Measurements from ENCODE around the gene CHI3L1. TPM values are rescaled to one million over a fixed set of nuclear protein-coding genes. Genes with fewer than 3 reads are reported as not detected.

Gene CHI3L1
- total RNA-seq, 1 experiment from 2014 or later = not detected

- Histone ChIP-seq H3K4me3 (ENCODE audit: low read depth, low read length, poor library complexity, severe bottlenecking) (no peak overlapping the region), H3K9me3 (ENCODE audit: low read depth, low read length, poor library complexity, severe bottlenecking) (no peaks in the 10 kb centered on the region), H3K27me3 (replicated peaks; ENCODE audit: insufficient read depth, low read depth, low read length, poor library complexity) (no peaks in the 10 kb centered on the region), H3K27ac (ENCODE audit: low read depth, low read length, poor library complexity, severe bottlenecking) (no peak overlapping the region), H3K36me3 (ENCODE audit: insufficient read depth, low read length, poor library complexity, severe bottlenecking) (no peaks in the 10 kb centered on the region), H3K4me1 (ENCODE audit: insufficient read depth, low read length, poor library complexity, severe bottlenecking) (no peaks in the 10 kb centered on the region)
- intact Hi-C loops (cut with micrococcal nuclease; ENCODE audit: unreplicated experiment) = no loop called here
- DNase-seq (ENCODE audit: low spot score) = no peak
- TF ChIP-seq CTCF (conservative IDR thresholded peaks at IDR 0.05; ENCODE audit: low read depth, low read length) = no peak
- no peak for TF ChIP-seq EZH2 (IDR thresholded peaks at IDR 0.05; ENCODE audit: borderline replicate concordance, low read depth, low read length, poor library complexity, severe bottlenecking)
- ChIA-PET POLR2A (ENCODE audit: low non-redundant PET) (no interaction called here), CTCF (no interaction called here)
- no TSS peak for BruUV-seq (replicated peaks)
These were observed 4.0 kb downstream of the CHI3L1 start for GRCh38 chr1:203182387-203182953.

GRCh38 chr1:203181586-203182386 is 4.7 kb downstream of the CHI3L1 start:
- no TSS peak for BruUV-seq (replicated peaks)
- intact Hi-C loops (cut with micrococcal nuclease; ENCODE audit: unreplicated experiment) = no loop called here
- Histone ChIP-seq H3K4me3 (ENCODE audit: low read depth, low read length, poor library complexity, severe bottlenecking) (no peak overlapping the region), H3K27me3 (replicated peaks; ENCODE audit: insufficient read depth, low read depth, low read length, poor library complexity) (no peaks in the 10 kb centered on the region), H3K27ac (ENCODE audit: low read depth, low read length, poor library complexity, severe bottlenecking) (no peak overlapping the region), H3K4me1 (ENCODE audit: insufficient read depth, low read length, poor library complexity, severe bottlenecking) (no peaks in the 10 kb centered on the region), H3K36me3 (ENCODE audit: insufficient read depth, low read length, poor library complexity, severe bottlenecking) (no peaks in the 10 kb centered on the region), H3K9me3 (ENCODE audit: low read depth, low read length, poor library complexity, severe bottlenecking) (no peaks in the 10 kb centered on the region)
- ChIA-PET POLR2A (ENCODE audit: low non-redundant PET) (no interaction called here), CTCF (no interaction called here)
- TF ChIP-seq EZH2 (IDR thresholded peaks at IDR 0.05; ENCODE audit: borderline replicate concordance, low read depth, low read length, poor library complexity, severe bottlenecking) = no peak
- no peak for TF ChIP-seq CTCF (conservative IDR thresholded peaks at IDR 0.05; ENCODE audit: low read depth, low read length)
- DNase-seq (ENCODE audit: low spot score) = no peak

GRCh38 chr1:203180611-203181330 is 5.7 kb downstream of the CHI3L1 start:
- no peak overlapping the region for H3K4me3 ChIP-seq (ENCODE audit: low read depth, low read length, poor library complexity, severe bottlenecking)
- BruUV-seq (replicated peaks) = no TSS peak
- TF ChIP-seq EZH2 (IDR thresholded peaks at IDR 0.05; ENCODE audit: borderline replicate concordance, low read depth, low read length, poor library complexity, severe bottlenecking) = no peak
- no peak for TF ChIP-seq CTCF (conservative IDR thresholded peaks at IDR 0.05; ENCODE audit: low read depth, low read length)
- intact Hi-C loops (cut with micrococcal nuclease; ENCODE audit: unreplicated experiment) = no loop called here
- H3K27me3 ChIP-seq (replicated peaks; ENCODE audit: insufficient read depth, low read depth, low read length, poor library complexity) = no peaks in the 10 kb centered on the region
- CTCF ChIA-PET = no interaction called here
- H3K9me3 ChIP-seq (ENCODE audit: low read depth, low read length, poor library complexity, severe bottlenecking) = no peaks in the 10 kb centered on the region
- POLR2A ChIA-PET (ENCODE audit: low non-redundant PET) = no interaction called here
- H3K4me1 ChIP-seq (ENCODE audit: insufficient read depth, low read length, poor library complexity, severe bottlenecking) = no peaks in the 10 kb centered on the region
- no peaks in the 10 kb centered on the region for H3K36me3 ChIP-seq (ENCODE audit: insufficient read depth, low read length, poor library complexity, severe bottlenecking)
- DNase-seq (ENCODE audit: low spot score) = no peak
- H3K27ac ChIP-seq (ENCODE audit: low read depth, low read length, poor library complexity, severe bottlenecking) = no peak overlapping the region
